ENCODE measurements around the gene KRTAP10-11.

- TF ChIP-seq, protein P1, sequence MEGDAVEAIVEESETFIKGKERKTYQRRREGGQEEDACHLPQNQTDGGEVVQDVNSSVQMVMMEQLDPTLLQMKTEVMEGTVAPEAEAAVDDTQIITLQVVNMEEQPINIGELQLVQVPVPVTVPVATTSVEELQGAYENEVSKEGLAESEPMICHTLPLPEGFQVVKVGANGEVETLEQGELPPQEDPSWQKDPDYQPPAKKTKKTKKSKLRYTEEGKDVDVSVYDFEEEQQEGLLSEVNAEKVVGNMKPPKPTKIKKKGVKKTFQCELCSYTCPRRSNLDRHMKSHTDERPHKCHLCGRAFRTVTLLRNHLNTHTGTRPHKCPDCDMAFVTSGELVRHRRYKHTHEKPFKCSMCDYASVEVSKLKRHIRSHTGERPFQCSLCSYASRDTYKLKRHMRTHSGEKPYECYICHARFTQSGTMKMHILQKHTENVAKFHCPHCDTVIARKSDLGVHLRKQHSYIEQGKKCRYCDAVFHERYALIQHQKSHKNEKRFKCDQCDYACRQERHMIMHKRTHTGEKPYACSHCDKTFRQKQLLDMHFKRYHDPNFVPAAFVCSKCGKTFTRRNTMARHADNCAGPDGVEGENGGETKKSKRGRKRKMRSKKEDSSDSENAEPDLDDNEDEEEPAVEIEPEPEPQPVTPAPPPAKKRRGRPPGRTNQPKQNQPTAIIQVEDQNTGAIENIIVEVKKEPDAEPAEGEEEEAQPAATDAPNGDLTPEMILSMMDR (IDR thresholded peaks at IDR 0.05; ENCODE audit: insufficient read depth, low read depth, low read length), result no peak
- no peak for TF ChIP-seq EZH2 (IDR thresholded peaks at IDR 0.05; ENCODE audit: insufficient read depth, low read length)
Observed at GRCh38 chr21:44658541-44658910, 12.3 kb downstream of the KRTAP10-11 start.

All from astrocyte (in vitro differentiated cells and primary cell).